Measurements from ENCODE around the gene MCRIP2.

- TF ChIP-seq CTCF (IDR thresholded peaks at IDR 0.05) (no peak), POLR2A (IDR thresholded peaks at IDR 0.05) (no peak)
Observed at GRCh38 chr16:620700-621525, 20.7 kb upstream of the MCRIP2 start.

All from adrenal gland (tissue), 5 donors.